Tibial nerve (tissue), 4 donors: ENCODE measurements around the gene TPGS1. TPM values are rescaled to one million over a fixed set of nuclear protein-coding genes. Genes with fewer than 3 reads are reported as not detected.

Experiments
- DNase-seq, 2 donors: peaks; one replicate each; pipeline ENCODE4 v3.0.0-alpha.2; 2019; ENCODE audit warnings: low spot score in 2 of 2
- H3K27ac ChIP-seq, 4 donors: fragments of 200-600 bp; sonication (generic) in 3 of 4; one replicate each; pipeline ENCODE4 v1.5.1; 2017 to 2019; ENCODE audit warnings: mild to moderate bottlenecking in 1 of 4
- H3K27me3 ChIP-seq, 2 donors: fragments of 200-600 bp; sonication (generic) in 1 of 2; one replicate each; pipeline versions ENCODE4 v1.5.1 to v1.6.0; 2017 to 2019
- H3K36me3 ChIP-seq, 3 donors: fragments of 200-600 bp; sonication (generic); one replicate each; pipeline ENCODE4 v1.5.1; 2018 to 2019
- H3K4me1 ChIP-seq, 4 donors: fragments of 200-600 bp; sonication (generic) in 3 of 4; one replicate each; pipeline ENCODE4 v1.5.1; 2017 to 2019
- H3K4me3 ChIP-seq, 4 donors: fragments of 200-600 bp; sonication (generic) in 3 of 4; one replicate each; pipeline ENCODE4 v1.5.1; 2017 to 2019; ENCODE audit warnings: mild to moderate bottlenecking in 1 of 4, moderate library complexity in 1 of 4
- H3K9me3 ChIP-seq, 4 donors: fragments of 200-600 bp; sonication (generic) in 3 of 4; one replicate each; pipeline ENCODE4 v1.5.1; 2017 to 2019
- CTCF ChIP-seq, 5 experiments: fragments of 200-600 bp in 3 of 5; fragments of 450-650 bp in 2 of 5; sonication (generic) in 3 of 5; IDR thresholded peaks; one replicate each; pipeline ENCODE4 v1.5.1; 2016 to 2019; ENCODE audit warnings: antibody characterized with exemption in 5 of 5, mild to moderate bottlenecking in 3 of 5, moderate library complexity in 2 of 5
- EP300 ChIP-seq, 2 donors: sonication (generic); formaldehyde crosslinking; IDR thresholded peaks; one replicate each; pipeline ENCODE4 v1.6.1; 2017; ENCODE audit warnings: antibody characterized with exemption in 2 of 2, mild to moderate bottlenecking in 1 of 2
- POLR2A ChIP-seq, 2 donors: fragments of 450-650 bp; IDR thresholded peaks; one replicate each; pipeline ENCODE4 v1.6.1; 2017; ENCODE audit warnings: antibody characterized with exemption in 2 of 2, mild to moderate bottlenecking in 2 of 2, moderate library complexity in 2 of 2
- WGBS, 2 donors: methylation state at CpG; one replicate each; pipeline ENCODE4 v1.1.5; 2018; 5-methylcytosine and 5-hydroxymethylcytosine counted together
- total RNA-seq, 4 donors: library from RNA; depleted of rRNA; stranded (reverse); fragments of >200 nt; gene quantifications; one replicate each; pipeline ENCODE4 v1.1.0, GENCODE V29; 2016

TPGS1 gene
- total RNA-seq, 4 donors from 2014 or later: 108 to 131 (median 115) TPM

GRCh38 chr19:512547-513365 is 5.5 kb downstream of the TPGS1 start:
- H3K36me3 ChIP-seq: peaks cover 0 to 24% (median 0%) of the 10 kb centered on the region in 3 donors
- H3K4me1 ChIP-seq: peaks cover 0 to 33% (median 16%) of the 10 kb centered on the region in 4 donors
- WGBS, 2 donors: 42 to 48% methylated on average over 56 to 62 of the region's 62 CpGs
- H3K9me3 ChIP-seq: no peaks in the 10 kb centered on the region
- DNase-seq: no peak
- H3K27ac ChIP-seq: no peak overlapping the region
- H3K4me3 ChIP-seq: no peak overlapping the region
- no peaks in the 10 kb centered on the region for H3K27me3 ChIP-seq
- TF ChIP-seq CTCF (IDR thresholded peaks at IDR 0.05): no peak
- no peak for TF ChIP-seq EP300 (IDR thresholded peaks at IDR 0.05)
- TF ChIP-seq POLR2A (IDR thresholded peaks at IDR 0.05): no peak

GRCh38 chr19:513368-514165 is 6.3 kb downstream of the TPGS1 start:
- Histone ChIP-seq H3K4me1 (peaks cover 0 to 25% (median 9%) of the 10 kb centered on the region in 4 donors), H3K9me3 (no peaks in the 10 kb centered on the region), H3K27ac (no peak overlapping the region), H3K36me3 (peaks cover 0 to 24% (median 0%) of the 10 kb centered on the region in 3 donors), H3K4me3 (no peak overlapping the region), H3K27me3 (no peaks in the 10 kb centered on the region)
- TF ChIP-seq CTCF (IDR thresholded peaks at IDR 0.05) (no peak), POLR2A (IDR thresholded peaks at IDR 0.05) (no peak), EP300 (IDR thresholded peaks at IDR 0.05) (no peak)
- WGBS, 2 donors: 75 to 76% methylated on average over 9 to 10 of the region's 10 CpGs
- no peak for DNase-seq

DNA sequence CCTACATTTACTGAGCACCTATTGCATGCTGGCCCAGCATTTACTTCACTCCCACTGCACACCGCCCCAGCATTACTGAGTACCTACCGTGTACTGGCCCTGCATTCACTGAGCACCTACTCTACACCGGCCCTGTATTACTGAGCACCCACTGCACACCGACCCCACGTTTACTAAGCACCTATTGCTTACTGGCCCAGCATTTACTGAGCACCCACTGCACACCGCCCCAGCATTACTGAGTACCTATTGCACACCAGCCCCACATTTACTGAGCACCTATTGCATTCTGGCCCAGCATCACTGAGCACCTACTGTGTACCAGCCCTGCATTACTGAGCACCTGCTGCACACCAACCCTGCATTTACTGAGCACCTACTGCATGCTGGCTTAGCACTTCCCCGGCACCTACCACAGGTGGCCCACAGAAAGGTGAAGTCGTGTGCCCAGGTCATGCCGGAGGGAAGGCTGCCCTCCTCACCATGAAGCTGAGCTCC is 6.9 kb downstream of the TPGS1 start:
- TF ChIP-seq POLR2A (IDR thresholded peaks at IDR 0.05) (no peak), EP300 (IDR thresholded peaks at IDR 0.05) (no peak), CTCF (IDR thresholded peaks at IDR 0.05) (no peak)
- Histone ChIP-seq H3K4me3 (no peak overlapping the region), H3K4me1 (peaks cover 0 to 19% (median 6%) of the 10 kb centered on the region in 4 donors), H3K36me3 (peaks cover 0 to 26% (median 0%) of the 10 kb centered on the region in 3 donors), H3K27me3 (no peaks in the 10 kb centered on the region), H3K27ac (no peak overlapping the region), H3K9me3 (no peaks in the 10 kb centered on the region)
- WGBS, 2 donors: 89 to 93% methylated on average over 9 of the region's 9 CpGs
- DNase-seq: no peak

DNA sequence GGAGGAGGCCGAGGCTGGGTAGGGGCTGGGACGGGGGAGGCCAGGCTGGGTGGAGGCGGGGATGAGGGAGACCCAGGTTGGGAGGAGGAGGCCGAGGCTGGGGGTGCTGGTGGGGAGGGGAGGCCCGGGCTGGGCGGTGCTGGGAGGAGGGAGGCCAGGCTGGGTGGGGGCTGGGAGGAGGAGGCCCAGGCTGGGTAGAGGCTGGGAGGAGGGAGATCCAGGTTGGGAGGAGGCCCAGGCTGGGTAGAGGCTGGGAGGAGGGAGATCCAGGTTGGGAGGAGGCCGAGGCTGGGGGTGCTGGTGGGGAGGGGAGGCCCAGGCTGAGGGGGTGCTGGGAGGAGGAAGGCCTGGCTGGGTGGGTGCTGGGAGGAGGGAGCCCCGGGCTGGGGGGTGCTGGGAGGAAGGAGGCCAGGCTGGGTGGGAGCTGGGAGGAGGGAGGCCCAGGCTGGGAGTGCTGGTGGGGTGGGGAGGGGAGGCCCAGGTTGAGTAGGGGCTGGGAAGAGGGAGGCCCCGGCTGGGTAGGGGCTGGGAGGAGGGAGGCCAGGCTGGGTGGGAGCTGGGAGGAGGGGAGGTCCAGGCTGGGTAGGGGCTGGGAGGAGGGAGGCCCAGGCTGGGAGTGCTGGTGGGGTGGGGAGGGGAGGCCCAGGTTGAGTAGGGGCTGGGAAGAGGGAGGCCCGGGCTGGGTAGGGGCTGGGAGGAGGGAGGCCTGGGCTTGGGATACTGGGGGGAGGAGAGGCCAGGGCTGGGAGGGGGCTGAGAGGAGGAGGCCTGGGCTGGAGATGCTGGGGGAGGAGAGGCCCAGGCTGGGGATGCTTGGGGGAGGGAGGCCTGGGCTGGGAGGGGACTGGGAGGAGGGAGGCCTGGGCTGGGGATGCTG is 10.7 kb downstream of the TPGS1 start:
- WGBS, 2 donors: 62 to 68% methylated on average over 10 of the region's 10 CpGs
- H3K36me3 ChIP-seq: peaks cover 0 to 53% (median 0%) of the 10 kb centered on the region in 3 donors

More for the DNA sequence above, 10.7 kb downstream of the TPGS1 start:
- no peak for DNase-seq
- no peaks in the 10 kb centered on the region for H3K27me3 ChIP-seq
- no peak overlapping the region for H3K4me3 ChIP-seq
- no peak for TF ChIP-seq CTCF (IDR thresholded peaks at IDR 0.05)
- no peak for TF ChIP-seq POLR2A (IDR thresholded peaks at IDR 0.05)
- TF ChIP-seq EP300 (IDR thresholded peaks at IDR 0.05): no peak
- peaks cover 0 to 4% (median 0%) of the 10 kb centered on the region in 4 donors for H3K4me1 ChIP-seq
- H3K27ac ChIP-seq: no peak overlapping the region
- H3K9me3 ChIP-seq: peaks cover 0 to 9% (median 0%) of the 10 kb centered on the region in 4 donors
